B cell (primary cell): Measurements from ENCODE around the gene RPS24.

Experiments used
- CTCF ChIP-seq: fragments of 200-600 bp; IDR thresholded peaks from one replicate; pipeline ENCODE4 v1.8.0; 2022; ENCODE audit warnings: antibody characterized with exemption, mild to moderate bottlenecking
- EZH2 ChIP-seq: IDR thresholded peaks from 2 replicates; pipeline ENCODE4 v1.6.1; 2012; ENCODE audit warnings: borderline replicate concordance, low read depth, mild to moderate bottlenecking, moderate library complexity, low read length; ENCODE audit not compliant: insufficient read depth, poor library complexity, severe bottlenecking

- TF ChIP-seq CTCF (no peak), EZH2 (no peak)
These were observed 40.0 kb upstream of the RPS24 start for GRCh38 chr10:77993620-77994019.
